Endothelial cell of umbilical vein (primary cell): ENCODE results near the gene TPGS2. TPM values are rescaled to one million over a fixed set of nuclear protein-coding genes. Genes with fewer than 3 reads are reported as not detected.

Experiments used
- BruUV-seq: library from RNA; stranded (reverse); fragments of 400-500 nt; replicated peaks from 2 replicates; lab custom pipeline; 2021; lab: Mats Ljungman, UMichigan
- CTCF ChIA-PET: fragments of 300-600, 350-600 bp; sonication (Branson Sonifier 250); formaldehyde crosslinking; loops from one replicate; lab custom pipeline; 2021; ENCODE audit warnings: antibody characterized with exemption, inconsistent platforms; lab: Charles Lee
- POLR2A ChIA-PET: fragments of 300-600, 350-600 bp; sonication (Branson Sonifier 250); formaldehyde crosslinking; loops from one replicate; lab custom pipeline; 2021; ENCODE audit warnings: antibody characterized with exemption, inconsistent platforms; lab: Charles Lee
- DNase-seq: peaks from one replicate; pipeline ENCODE4 v3.0.0-alpha.2; 2011; ENCODE audit warnings: low read depth, low spot score
- FAIRE-seq: peaks from 2 replicates; lab custom pipeline; 2011; peaks lifted over from hg19 to GRCh38; lab: Jason Lieb, UNC
- H2AFZ ChIP-seq: 2 replicates; pipeline ENCODE4 v1.6.0; 2012; ENCODE audit warnings: low read depth, low read length, control low read depth, inconsistent platforms
- H3K27ac ChIP-seq: 2 replicates; pipeline ENCODE4 v1.5.1; 2011; ENCODE audit warnings: low read depth, mild to moderate bottlenecking, control low read depth, low read length, moderate library complexity; ENCODE audit not compliant: insufficient read depth
- H3K27me3 ChIP-seq, 2 experiments: 2 replicates each; pipeline versions ENCODE4 v1.6.0 to v1.6.1; 2011; ENCODE audit warnings: low read length in 2 of 2, mixed read lengths in 1 of 2; ENCODE audit not compliant: control insufficient read depth in 2 of 2, insufficient read depth in 2 of 2
- H3K36me3 ChIP-seq, 2 experiments: 2 replicates in 1 of 2; 3 replicates in 1 of 2; pipeline ENCODE4 v1.5.1; 2011; ENCODE audit warnings: low read length in 2 of 2, mild to moderate bottlenecking in 1 of 2, moderate library complexity in 1 of 2; ENCODE audit not compliant: control insufficient read depth in 2 of 2, insufficient read depth in 2 of 2; ENCODE audit errors: extremely low read depth in 1 of 2
- H3K4me1 ChIP-seq: 3 replicates; pipeline ENCODE4 v1.5.1; 2011; ENCODE audit warnings: mild to moderate bottlenecking, low read length; ENCODE audit not compliant: control insufficient read depth, insufficient read depth; ENCODE audit errors: extremely low read depth
- H3K4me2 ChIP-seq: 2 replicates; pipeline ENCODE4 v1.6.1; 2011; ENCODE audit warnings: low read length, control low read depth, mixed read lengths; ENCODE audit not compliant: insufficient read depth
- H3K4me3 ChIP-seq, 3 experiments: fragments of 200-600 bp in 1 of 3; sonication (generic), shearing (Covaris generic) in 1 of 3; replicated peaks in 1 of 3; 2 replicates each; pipeline ENCODE4 v1.5.1; 2011 to 2016; ENCODE audit warnings: control low read depth in 3 of 3, low read length in 3 of 3, mild to moderate bottlenecking in 2 of 3, inconsistent platforms in 1 of 3, low read depth in 1 of 3, moderate library complexity in 1 of 3; ENCODE audit not compliant: insufficient read depth in 1 of 3
- H3K79me2 ChIP-seq: 2 replicates; pipeline ENCODE4 v1.6.0; 2012; ENCODE audit warnings: low read length, inconsistent platforms; ENCODE audit not compliant: control insufficient read depth, insufficient read depth
- H3K9ac ChIP-seq: replicated peaks from 2 replicates; pipeline ENCODE3; 2011; ENCODE audit warnings: low read length, control low read depth; ENCODE audit not compliant: insufficient read depth; ENCODE audit errors: extremely low read depth
- H3K9me1 ChIP-seq: replicated peaks from 3 replicates; pipeline ENCODE4 v1.6.0; 2011; ENCODE audit warnings: mild to moderate bottlenecking, low read length; ENCODE audit not compliant: control insufficient read depth, insufficient read depth; ENCODE audit errors: extremely low read depth
- H3K9me3 ChIP-seq: replicated peaks from 2 replicates; pipeline ENCODE4 v1.5.1; 2012; ENCODE audit warnings: low read length, inconsistent platforms; ENCODE audit not compliant: control insufficient read depth, insufficient read depth
- H4K20me1 ChIP-seq: replicated peaks from 2 replicates; pipeline ENCODE3; 2011; ENCODE audit warnings: mild to moderate bottlenecking, low read length; ENCODE audit not compliant: control insufficient read depth, insufficient read depth; ENCODE audit errors: extremely low read depth
- EZH2 ChIP-seq: IDR thresholded peaks from 2 replicates; pipeline ENCODE4 v1.6.1; 2012; ENCODE audit warnings: borderline replicate concordance, low read depth, mild to moderate bottlenecking, moderate library complexity, low read length, inconsistent platforms; ENCODE audit not compliant: severe bottlenecking
- FOS ChIP-seq: IDR thresholded peaks from 2 replicates; pipeline ENCODE4 v1.6.1; 2011; ENCODE audit warnings: mild to moderate bottlenecking, low read length, moderate library complexity, borderline replicate concordance; ENCODE audit not compliant: insufficient read depth
- GATA2 ChIP-seq: IDR thresholded peaks from 2 replicates; pipeline ENCODE4 v1.7.0; 2011; ENCODE audit warnings: low read depth, mild to moderate bottlenecking, moderate library complexity, mixed read lengths, low read length; ENCODE audit not compliant: insufficient read length, insufficient read depth
- JUN ChIP-seq: IDR thresholded peaks from 2 replicates; pipeline ENCODE4 v1.6.1; 2011; ENCODE audit warnings: borderline replicate concordance, low read depth; ENCODE audit not compliant: insufficient read length, insufficient read depth
- MYC ChIP-seq: IDR thresholded peaks from one replicate; pipeline ENCODE4 v1.6.1; 2011; ENCODE audit warnings: mild to moderate bottlenecking, low read depth, low read length
- POLR2A ChIP-seq: IDR thresholded peaks from 2 replicates; pipeline ENCODE4 v1.6.1; 2012; ENCODE audit warnings: low read depth, mild to moderate bottlenecking, control low read depth, low read length
- POLR2AphosphoS5 ChIP-seq: IDR thresholded peaks from 2 replicates; pipeline ENCODE4 v1.6.1; 2012; ENCODE audit warnings: low read depth, mild to moderate bottlenecking, control low read depth, low read length, moderate library complexity; ENCODE audit not compliant: insufficient read depth
- dilution Hi-C: fragments of 300-500 bp; cut with MboI; formaldehyde crosslinking; loops from one replicate; pipeline ENCODE4 v1.15.0; 2019; ENCODE audit warnings: low sequenced_read_pairs; ENCODE audit not compliant: extremely low pct_ligation_motif_present
- intact Hi-C: fragments of 100-400 bp; cut with micrococcal nuclease; formaldehyde crosslinking; loops from one replicate; pipeline ENCODE4 v1.10.0; 2022
- polyA plus RNA-seq, 4 experiments: library from polyadenylated mRNA; depleted of rRNA in 3 of 4; stranded (reverse) in 3 of 4; unstranded in 1 of 4; fragments of >200 nt; gene quantifications; 2 replicates each; pipeline versions ENCODE4 v1.2.1 to v1.2.3, GENCODE V29; 2011 to 2012; ENCODE audit warnings: missing spikeins in 1 of 4
- total RNA-seq: library from RNA; stranded (reverse); gene quantifications from 2 replicates; pipeline ENCODE4 v1.2.3, GENCODE V29; 2021
- TF ChIP-seq, protein P1 (sequence below): IDR thresholded peaks from 2 replicates; pipeline ENCODE4 v1.6.1; 2011; ENCODE audit not compliant: insufficient read depth, insufficient read length
- TF ChIP-seq, protein P2 (sequence below), 2 donors: IDR thresholded peaks; 1 replicate in 1 of 2; 2 replicates in 1 of 2; pipeline ENCODE4 v1.5.1; 2011; ENCODE audit warnings: low read length in 2 of 2, mild to moderate bottlenecking in 2 of 2, moderate library complexity in 2 of 2, control low read depth in 1 of 2, inconsistent platforms in 1 of 2, low read depth in 1 of 2; ENCODE audit not compliant: insufficient read depth in 1 of 2; ENCODE audit errors: extremely low read depth in 1 of 2

The TPGS2 gene
- total and polyA plus RNA-seq, 2 donors (not counting 3 experiments of a cell fraction or from before 2014, with no cell fraction given): 150 to 232 TPM

DNA sequence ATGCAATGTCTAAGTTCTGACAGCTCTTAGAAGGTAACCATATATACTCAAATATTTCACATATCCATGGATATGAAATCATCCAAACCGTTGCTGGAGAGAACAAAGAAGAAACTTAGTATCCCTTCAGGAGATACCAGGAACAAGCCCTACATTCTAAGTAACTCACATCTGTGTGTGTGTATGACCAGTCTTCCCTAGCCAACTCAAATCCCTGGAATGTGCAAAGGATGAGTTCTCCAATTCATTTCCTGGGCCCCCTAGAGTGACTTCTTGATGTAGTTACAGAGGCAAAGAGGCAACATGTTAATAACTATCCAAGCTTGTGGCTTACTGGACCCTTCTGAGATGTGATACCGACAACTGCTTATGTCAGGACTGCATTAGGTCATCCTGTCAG lies 20.1 kb downstream of the TPGS2 start:
- no peaks in the 10 kb centered on the region for H3K9me3 ChIP-seq
- TF ChIP-seq, protein P1, sequence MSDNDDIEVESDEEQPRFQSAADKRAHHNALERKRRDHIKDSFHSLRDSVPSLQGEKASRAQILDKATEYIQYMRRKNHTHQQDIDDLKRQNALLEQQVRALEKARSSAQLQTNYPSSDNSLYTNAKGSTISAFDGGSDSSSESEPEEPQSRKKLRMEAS: no peak
- TF ChIP-seq MYC: no peak
- TF ChIP-seq EZH2: no peak
- TF ChIP-seq GATA2: no peak
- no peak for TF ChIP-seq JUN
- no peak for TF ChIP-seq FOS
- no peak for TF ChIP-seq POLR2AphosphoS5
- TF ChIP-seq, protein P2, sequence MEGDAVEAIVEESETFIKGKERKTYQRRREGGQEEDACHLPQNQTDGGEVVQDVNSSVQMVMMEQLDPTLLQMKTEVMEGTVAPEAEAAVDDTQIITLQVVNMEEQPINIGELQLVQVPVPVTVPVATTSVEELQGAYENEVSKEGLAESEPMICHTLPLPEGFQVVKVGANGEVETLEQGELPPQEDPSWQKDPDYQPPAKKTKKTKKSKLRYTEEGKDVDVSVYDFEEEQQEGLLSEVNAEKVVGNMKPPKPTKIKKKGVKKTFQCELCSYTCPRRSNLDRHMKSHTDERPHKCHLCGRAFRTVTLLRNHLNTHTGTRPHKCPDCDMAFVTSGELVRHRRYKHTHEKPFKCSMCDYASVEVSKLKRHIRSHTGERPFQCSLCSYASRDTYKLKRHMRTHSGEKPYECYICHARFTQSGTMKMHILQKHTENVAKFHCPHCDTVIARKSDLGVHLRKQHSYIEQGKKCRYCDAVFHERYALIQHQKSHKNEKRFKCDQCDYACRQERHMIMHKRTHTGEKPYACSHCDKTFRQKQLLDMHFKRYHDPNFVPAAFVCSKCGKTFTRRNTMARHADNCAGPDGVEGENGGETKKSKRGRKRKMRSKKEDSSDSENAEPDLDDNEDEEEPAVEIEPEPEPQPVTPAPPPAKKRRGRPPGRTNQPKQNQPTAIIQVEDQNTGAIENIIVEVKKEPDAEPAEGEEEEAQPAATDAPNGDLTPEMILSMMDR (IDR thresholded peaks at IDR 0.05; ENCODE audit: extremely low read depth in 1 of 2, insufficient read depth in 1 of 2, low read depth in 1 of 2, low read length in 2 of 2): no peak
- TF ChIP-seq POLR2A: no peak
- no peak overlapping the region for H3K9ac ChIP-seq
- H3K27me3 ChIP-seq: no peaks in the 10 kb centered on the region
- intact Hi-C loops (loop anchor here (1.0 to 5.0 kb wide), 3 partner anchors 39 to 711 kb away; no protein-coding TSS in a partner anchor), dilution Hi-C loops (no loop called here)
- H3K79me2 ChIP-seq: peaks cover 4% of the 10 kb centered on the region
- FAIRE-seq (no peak), DNase-seq (no peak)
- peaks cover 12 to 33% of the 10 kb centered on the region in 2 experiments for H3K36me3 ChIP-seq
- H3K4me2 ChIP-seq: no peak overlapping the region
- H3K9me1 ChIP-seq: no peaks in the 10 kb centered on the region
- H3K4me1 ChIP-seq: no peaks in the 10 kb centered on the region
- no TSS peak for BruUV-seq
- CTCF ChIA-PET: interaction anchor here (0.6 to 3.6 kb wide), 6 partner anchors 10 to 121 kb away, joined by 3 to 47 read pairs (median 4); no protein-coding TSS in a partner anchor
- H3K4me3 ChIP-seq: no peak overlapping the region
- H3K27ac ChIP-seq: no peak overlapping the region
- POLR2A ChIA-PET: no interaction called here
- no peaks in the 10 kb centered on the region for H4K20me1 ChIP-seq
- H2AFZ ChIP-seq: no peak overlapping the region
